HFFc6 (cell line): Measurements from ENCODE around the gene CTNND2. TPM values are rescaled to one million over a fixed set of nuclear protein-coding genes. Genes with fewer than 3 reads are reported as not detected.

Experiments
- DNase-seq: peaks from one replicate; pipeline ENCODE4 v3.0.0-alpha.2; 2018
- H3K27ac Mint-ChIP-seq: 2 replicates; pipeline ENCODE4 v1.8.0; 2020; ENCODE audit warnings: mild to moderate bottlenecking, mixed read lengths
- H3K27me3 Mint-ChIP-seq: 2 replicates; pipeline ENCODE4 v1.8.0; 2021; ENCODE audit warnings: mild to moderate bottlenecking, moderate library complexity, mixed read lengths; ENCODE audit not compliant: insufficient read depth
- H3K36me3 Mint-ChIP-seq: 2 replicates; pipeline ENCODE4 v1.8.0; 2021; ENCODE audit warnings: low read depth, mixed read lengths
- H3K4me1 Mint-ChIP-seq: 2 replicates; pipeline ENCODE4 v1.8.0; 2020; ENCODE audit warnings: low read depth, mixed read lengths
- H3K4me3 Mint-ChIP-seq: 2 replicates; pipeline ENCODE4 v1.8.0; 2020; ENCODE audit warnings: mild to moderate bottlenecking, moderate library complexity, mixed read lengths
- H3K9me3 Mint-ChIP-seq: 2 replicates; pipeline ENCODE4 v1.8.0; 2020; ENCODE audit warnings: mild to moderate bottlenecking, mixed read lengths
- CTCF ChIP-seq: fragments of 200-600 bp; sonication (generic); IDR thresholded peaks from 2 replicates; pipeline ENCODE4 v1.5.0; 2021; ENCODE audit warnings: antibody characterized with exemption, mild to moderate bottlenecking
- total RNA-seq, 6 experiments: library from RNA; stranded (reverse); fragmentation: NEBNext Ultra II Directional; extraction: Animal tissue kit (Norgen Biotek cat#: 25700); gene quantifications; 2 replicates in 1 of 6; 3 replicates in 5 of 6; pipeline ENCODE4 v1.2.3, GENCODE V29; 2021

CTNND2 gene
- total RNA-seq, 6 experiments from 2014 or later: not detected

GRCh38 chr5:10999714-11000113, 904.5 kb downstream of the CTNND2 start:
- no peak for TF ChIP-seq CTCF
- Mint-ChIP-seq H3K27ac (no peak overlapping the region), H3K27me3 (peaks cover 13% of the 10 kb centered on the region), H3K9me3 (no peaks in the 10 kb centered on the region), H3K4me1 (no peaks in the 10 kb centered on the region), H3K4me3 (no peak overlapping the region), H3K36me3 (no peaks in the 10 kb centered on the region)
- DNase-seq: no peak

GRCh38 chr5:10995891-10996290, 908.4 kb downstream of the CTNND2 start:
- no peaks in the 10 kb centered on the region for H3K9me3 Mint-ChIP-seq
- DNase-seq: no peak
- no peak overlapping the region for H3K27ac Mint-ChIP-seq
- peaks cover 22% of the 10 kb centered on the region for H3K27me3 Mint-ChIP-seq
- no peaks in the 10 kb centered on the region for H3K4me1 Mint-ChIP-seq
- no peak for TF ChIP-seq CTCF
- no peak overlapping the region for H3K4me3 Mint-ChIP-seq
- no peaks in the 10 kb centered on the region for H3K36me3 Mint-ChIP-seq

GRCh38 chr5:10994091-10994986, 909.9 kb downstream of the CTNND2 start:
- H3K27me3 Mint-ChIP-seq: peaks cover 27% of the 10 kb centered on the region
- H3K36me3 Mint-ChIP-seq: no peaks in the 10 kb centered on the region
- no peak overlapping the region for H3K4me3 Mint-ChIP-seq
- H3K27ac Mint-ChIP-seq: no peak overlapping the region
- no peak for TF ChIP-seq CTCF
- no peak for DNase-seq
- no peaks in the 10 kb centered on the region for H3K4me1 Mint-ChIP-seq
- no peaks in the 10 kb centered on the region for H3K9me3 Mint-ChIP-seq

GRCh38 chr5:10990634-10991033, 913.6 kb downstream of the CTNND2 start:
- Mint-ChIP-seq H3K36me3 (no peaks in the 10 kb centered on the region), H3K9me3 (no peaks in the 10 kb centered on the region), H3K4me3 (no peak overlapping the region), H3K27ac (no peak overlapping the region), H3K27me3 (peaks cover 44% of the 10 kb centered on the region), H3K4me1 (no peaks in the 10 kb centered on the region)
- no peak for TF ChIP-seq CTCF
- DNase-seq: no peak

- peaks cover 46% of the 10 kb centered on the region for H3K27me3 Mint-ChIP-seq
- H3K36me3 Mint-ChIP-seq: no peaks in the 10 kb centered on the region
- DNase-seq: no peak
- H3K4me1 Mint-ChIP-seq: no peaks in the 10 kb centered on the region
- H3K9me3 Mint-ChIP-seq: no peaks in the 10 kb centered on the region
- no peak overlapping the region for H3K27ac Mint-ChIP-seq
- no peak for TF ChIP-seq CTCF
- no peak overlapping the region for H3K4me3 Mint-ChIP-seq
Observed at GRCh38 chr5:10989577-10990263, 914.5 kb downstream of the CTNND2 start.
